Iris pigment epithelial cell (primary cell): ENCODE data around the gene SPHK1.
A peak's percentile ranks its signal among the peaks of the same experiment; 100 is the strongest.
"Not testable (repeated sequence)": the region's sequence is repeated elsewhere in the genome, so short reads cannot be mapped to it uniquely, and the experiment has no call there.

ENCODE experiments used
- DNase-seq: peaks from one replicate; pipeline ENCODE4 v3.0.0-alpha.2; 2011; ENCODE audit warnings: low read depth

Gene SPHK1

GRCh38 chr17:76384222-76384986 lies at the start of gene SPHK1:
TSS of gene SPHK1 (plus strand) at chr17:76384609. CDS start at chr17:76385645, 1,036 bp downstream.
- peak; percentile 86 for DNase-seq

GRCh38 chr17:76335716-76336381 lies 48.6 kb upstream of the SPHK1 start:
- DNase-seq: no peak

GRCh38 chr17:76336756-76337412 lies 47.5 kb upstream of the SPHK1 start:
- no peak for DNase-seq

GRCh38 chr17:76337413-76337777 lies 47.0 kb upstream of the SPHK1 start:
- DNase-seq: no peak

GRCh38 chr17:76341301-76341700 lies 43.1 kb upstream of the SPHK1 start:
- no peak for DNase-seq

- no peak for DNase-seq
Measured at GRCh38 chr17:76343106-76343505, 41.3 kb upstream of the SPHK1 start.

GRCh38 chr17:76345377-76345974 lies 38.9 kb upstream of the SPHK1 start:
- no peak for DNase-seq

GRCh38 chr17:76346936-76347335 lies 37.5 kb upstream of the SPHK1 start:
- not testable (repeated sequence) for DNase-seq

GRCh38 chr17:76350463-76350862 lies 33.9 kb upstream of the SPHK1 start:
- DNase-seq: no peak

GRCh38 chr17:76351526-76352071 lies 32.8 kb upstream of the SPHK1 start:
- no peak for DNase-seq

- no peak for DNase-seq
Measured at GRCh38 chr17:76353004-76353598, 31.3 kb upstream of the SPHK1 start.

- DNase-seq: peak; percentile 93
Measured at GRCh38 chr17:76353599-76354316, 30.7 kb upstream of the SPHK1 start, which contains the start of gene PRPSAP1. TSS of gene PRPSAP1 (minus strand) at chr17:76353916. CDS start at chr17:76353703, 213 bp downstream.

GRCh38 chr17:76354317-76354729 lies 30.1 kb upstream of the SPHK1 start:
- DNase-seq: no peak

GRCh38 chr17:76354747-76355310 lies 29.6 kb upstream of the SPHK1 start:
- DNase-seq: no peak

- no peak for DNase-seq
Measured at GRCh38 chr17:76356803-76357456, 27.5 kb upstream of the SPHK1 start.

- no peak for DNase-seq
Measured at GRCh38 chr17:76357597-76358158, 26.7 kb upstream of the SPHK1 start.

- DNase-seq: no peak
Measured at GRCh38 chr17:76359375-76359774, 25.0 kb upstream of the SPHK1 start.

- not testable (repeated sequence) for DNase-seq
Measured at GRCh38 chr17:76359776-76360175, 24.6 kb upstream of the SPHK1 start.

- DNase-seq: no peak
Measured at GRCh38 chr17:76360461-76360860, 23.9 kb upstream of the SPHK1 start.
